Esophagus muscularis mucosa (tissue), 4 donors: ENCODE data around the gene PRKCH.

Experiments used
- CTCF ChIP-seq, 3 experiments: fragments of 200-600 bp in 2 of 3; fragments of 450-650 bp in 1 of 3; sonication (generic) in 2 of 3; IDR thresholded peaks; one replicate each; pipeline ENCODE4 v1.5.1; 2017 to 2019; ENCODE audit warnings: antibody characterized with exemption in 3 of 3, mild to moderate bottlenecking in 2 of 3, moderate library complexity in 1 of 3
- EP300 ChIP-seq: sonication (generic); formaldehyde crosslinking; IDR thresholded peaks from one replicate; pipeline ENCODE4 v1.6.1; 2017; ENCODE audit warnings: antibody characterized with exemption
- POLR2A ChIP-seq: fragments of 450-650 bp; IDR thresholded peaks from one replicate; pipeline ENCODE4 v1.6.1; 2017; ENCODE audit warnings: antibody characterized with exemption, moderate library complexity, mild to moderate bottlenecking, low read depth

GRCh38 chr14:61494018-61494417 lies 172.6 kb downstream of the PRKCH start:
- TF ChIP-seq CTCF (IDR thresholded peaks at IDR 0.05) (no peak), POLR2A (no peak), EP300 (no peak)
